K562 (cell line): ENCODE results near the gene GPRIN2. TPM values are rescaled to one million over a fixed set of nuclear protein-coding genes. Genes with fewer than 3 reads are reported as not detected.

Source experiments
- ARID2 ChIP-seq: fragments of 450-650 bp; IDR thresholded peaks from 2 replicates; pipeline ENCODE4 v1.6.1; 2017; ENCODE audit warnings: antibody characterized with exemption, mild to moderate bottlenecking
- ATF7 ChIP-seq: fragments of 450-650 bp; IDR thresholded peaks from 2 replicates; pipeline ENCODE4 v1.7.1; 2014; ENCODE audit warnings: mild to moderate bottlenecking, moderate library complexity
- NEUROD1 ChIP-seq: fragments of 150-350 bp; IDR thresholded peaks from 2 replicates; pipeline ENCODE4 v1.6.1; 2014; ENCODE audit warnings: borderline replicate concordance, low read length, low read depth; ENCODE audit not compliant: partially characterized antibody
- NUFIP1 ChIP-seq: fragments of 450-650 bp; IDR thresholded peaks from 2 replicates; pipeline ENCODE4 v1.6.1; 2018; ENCODE audit not compliant: partially characterized antibody
- POLR2AphosphoS2 ChIP-seq: IDR thresholded peaks from 2 replicates; pipeline ENCODE4 v1.6.1; 2012; ENCODE audit warnings: low read length, improper control_type of control experiment
- RBM39 ChIP-seq: fragments of 200-400 bp; formaldehyde crosslinking; optimal IDR thresholded peaks from 2 replicates; pipeline ENCODE3; 2018; ENCODE audit warnings: low read depth, low read length
- SRSF1 ChIP-seq: fragments of 200-400 bp; formaldehyde crosslinking; IDR thresholded peaks from 2 replicates; pipeline ENCODE4 v1.6.1; 2017; ENCODE audit warnings: mild to moderate bottlenecking, low read depth, low read length, moderate library complexity
- TRIM28 ChIP-seq: fragments of 450-650 bp; IDR thresholded peaks from 2 replicates; pipeline ENCODE4 v1.6.1; 2017
- XRCC3 ChIP-seq: fragments of 450-650 bp; IDR thresholded peaks from 2 replicates; pipeline ENCODE4 v1.6.1; 2017; ENCODE audit warnings: mild to moderate bottlenecking, moderate library complexity
- YBX1 ChIP-seq: fragments of 450-650 bp; IDR thresholded peaks from 2 replicates; pipeline ENCODE4 v1.7.1; 2016; ENCODE audit warnings: mild to moderate bottlenecking
- ZC3H11A ChIP-seq: IDR thresholded peaks from 2 replicates; pipeline ENCODE4 v1.6.1; 2012; ENCODE audit warnings: low read depth, low read length, improper control_type of control experiment
- ZNF121 ChIP-seq: sonication (generic); formaldehyde crosslinking; conservative IDR thresholded peaks from 2 replicates; pipeline ENCODE4 v1.8.0; 2022; ENCODE audit warnings: missing genetic modification reagents
- ZNF239 ChIP-seq: fragments of 250-450 bp; sonication (Bioruptor Pico); IDR thresholded peaks from 2 replicates; pipeline ENCODE4 v1.4.0; 2020; ENCODE audit warnings: mild to moderate bottlenecking
- ZNF24 ChIP-seq: fragments of 450-650 bp; IDR thresholded peaks from 2 replicates; pipeline ENCODE4 v1.6.1; 2016
- ZNF57 ChIP-seq: fragments of 450-650 bp; formaldehyde crosslinking; IDR thresholded peaks from 2 replicates; pipeline ENCODE4 v1.4.0; 2020; ENCODE audit warnings: mild to moderate bottlenecking, moderate library complexity
- ZNF584 ChIP-seq: fragments of 200-800 bp; sonication (Bioruptor generic); IDR thresholded peaks from 2 replicates; pipeline ENCODE4 v1.6.1; 2016; ENCODE audit warnings: low read depth, mild to moderate bottlenecking, missing genetic modification characterization, missing compliant biosample characterization
- polyA plus RNA-seq, 8 experiments: library from polyadenylated mRNA; depleted of rRNA in 4 of 8; stranded (reverse) in 5 of 8; unstranded in 3 of 8; fragments of >200 nt; fragmentation: Nextera tagmentation in 2 of 8; fragmentation: Illumina TruSeq in 1 of 8; extraction: Ambion mirVana in 2 of 8; extraction: Trizol in 1 of 8; gene quantifications; 2 replicates each; pipeline versions ENCODE4 v1.2.1 to v1.2.3, GENCODE V29; 2011 to 2014; ENCODE audit warnings: inconsistent platforms in 1 of 8, missing spikeins in 1 of 8
- total RNA-seq, 7 experiments: library from RNA; depleted of rRNA in 6 of 7; stranded (reverse); fragments of >200 nt in 6 of 7; fragmentation: Illumina TruSeq in 2 of 7; extraction: Trizol in 2 of 7; gene quantifications; 2 replicates each; pipeline versions ENCODE4 v1.2.1 to v1.2.3, GENCODE V29; 2011 to 2021; ENCODE audit warnings: low replicate concordance in 1 of 7
- TF ChIP-seq, protein P1 (sequence below): fragments of 250-450 bp; sonication (Bioruptor Pico); IDR thresholded peaks from 2 replicates; pipeline ENCODE4 v1.4.0; 2020; ENCODE audit warnings: mild to moderate bottlenecking, moderate library complexity
- TF ChIP-seq, protein P2 (sequence below): sonication (generic); formaldehyde crosslinking; IDR thresholded peaks from 2 replicates; pipeline ENCODE4 v1.8.0; 2022; ENCODE audit warnings: mild to moderate bottlenecking, missing genetic modification reagents
- TF ChIP-seq, protein P3 (sequence below): fragments of 450-650 bp; IDR thresholded peaks from 2 replicates; pipeline ENCODE4 v1.6.1; 2016; ENCODE audit warnings: antibody characterized with exemption
- TF ChIP-seq, protein P4 (sequence below): sonication (generic); formaldehyde crosslinking; IDR thresholded peaks from 2 replicates; pipeline ENCODE4 v1.8.1; 2023; ENCODE audit warnings: mild to moderate bottlenecking, missing genetic modification reagents

GPRIN2 gene
- total and polyA plus RNA-seq, 9 of the 15 experiments (the other 6 are each of a cell fraction or from before 2014, with no cell fraction given): not detected

DNA sequence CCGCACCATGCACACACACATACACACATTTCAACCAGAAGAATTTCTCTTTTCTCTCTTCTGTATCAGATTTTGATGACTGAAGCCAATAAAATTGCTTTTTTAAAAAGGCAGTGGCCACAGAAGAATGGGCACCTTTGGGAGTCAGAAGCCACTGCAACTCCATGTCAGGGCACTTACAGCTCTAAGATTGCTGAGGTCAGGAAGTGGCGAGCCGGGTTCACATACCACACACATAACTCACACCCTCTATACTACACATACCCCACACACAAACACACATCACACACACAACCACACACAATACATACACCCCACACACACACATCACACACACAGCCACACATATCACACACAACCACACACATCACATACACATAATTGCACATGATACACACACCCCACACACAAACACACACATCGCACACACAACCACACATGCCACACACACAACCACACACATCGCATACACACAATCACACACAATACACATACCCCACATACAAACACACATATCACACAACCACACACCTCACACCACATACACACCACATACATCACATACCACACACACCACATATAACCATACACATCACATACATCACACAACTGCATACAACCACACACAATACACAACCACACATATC lies 31.2 kb downstream of the GPRIN2 start (continued):
- TF ChIP-seq, protein P1, sequence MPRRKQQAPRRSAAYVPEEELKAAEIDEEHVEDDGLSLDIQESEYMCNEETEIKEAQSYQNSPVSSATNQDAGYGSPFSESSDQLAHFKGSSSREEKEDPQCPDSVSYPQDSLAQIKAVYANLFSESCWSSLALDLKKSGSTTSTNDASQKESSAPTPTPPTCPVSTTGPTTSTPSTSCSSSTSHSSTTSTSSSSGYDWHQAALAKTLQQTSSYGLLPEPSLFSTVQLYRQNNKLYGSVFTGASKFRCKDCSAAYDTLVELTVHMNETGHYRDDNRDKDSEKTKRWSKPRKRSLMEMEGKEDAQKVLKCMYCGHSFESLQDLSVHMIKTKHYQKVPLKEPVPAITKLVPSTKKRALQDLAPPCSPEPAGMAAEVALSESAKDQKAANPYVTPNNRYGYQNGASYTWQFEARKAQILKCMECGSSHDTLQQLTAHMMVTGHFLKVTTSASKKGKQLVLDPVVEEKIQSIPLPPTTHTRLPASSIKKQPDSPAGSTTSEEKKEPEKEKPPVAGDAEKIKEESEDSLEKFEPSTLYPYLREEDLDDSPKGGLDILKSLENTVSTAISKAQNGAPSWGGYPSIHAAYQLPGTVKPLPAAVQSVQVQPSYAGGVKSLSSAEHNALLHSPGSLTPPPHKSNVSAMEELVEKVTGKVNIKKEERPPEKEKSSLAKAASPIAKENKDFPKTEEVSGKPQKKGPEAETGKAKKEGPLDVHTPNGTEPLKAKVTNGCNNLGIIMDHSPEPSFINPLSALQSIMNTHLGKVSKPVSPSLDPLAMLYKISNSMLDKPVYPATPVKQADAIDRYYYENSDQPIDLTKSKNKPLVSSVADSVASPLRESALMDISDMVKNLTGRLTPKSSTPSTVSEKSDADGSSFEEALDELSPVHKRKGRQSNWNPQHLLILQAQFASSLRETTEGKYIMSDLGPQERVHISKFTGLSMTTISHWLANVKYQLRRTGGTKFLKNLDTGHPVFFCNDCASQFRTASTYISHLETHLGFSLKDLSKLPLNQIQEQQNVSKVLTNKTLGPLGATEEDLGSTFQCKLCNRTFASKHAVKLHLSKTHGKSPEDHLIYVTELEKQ (CRISPR knock-in tag): no peak
- TF ChIP-seq, protein P2, sequence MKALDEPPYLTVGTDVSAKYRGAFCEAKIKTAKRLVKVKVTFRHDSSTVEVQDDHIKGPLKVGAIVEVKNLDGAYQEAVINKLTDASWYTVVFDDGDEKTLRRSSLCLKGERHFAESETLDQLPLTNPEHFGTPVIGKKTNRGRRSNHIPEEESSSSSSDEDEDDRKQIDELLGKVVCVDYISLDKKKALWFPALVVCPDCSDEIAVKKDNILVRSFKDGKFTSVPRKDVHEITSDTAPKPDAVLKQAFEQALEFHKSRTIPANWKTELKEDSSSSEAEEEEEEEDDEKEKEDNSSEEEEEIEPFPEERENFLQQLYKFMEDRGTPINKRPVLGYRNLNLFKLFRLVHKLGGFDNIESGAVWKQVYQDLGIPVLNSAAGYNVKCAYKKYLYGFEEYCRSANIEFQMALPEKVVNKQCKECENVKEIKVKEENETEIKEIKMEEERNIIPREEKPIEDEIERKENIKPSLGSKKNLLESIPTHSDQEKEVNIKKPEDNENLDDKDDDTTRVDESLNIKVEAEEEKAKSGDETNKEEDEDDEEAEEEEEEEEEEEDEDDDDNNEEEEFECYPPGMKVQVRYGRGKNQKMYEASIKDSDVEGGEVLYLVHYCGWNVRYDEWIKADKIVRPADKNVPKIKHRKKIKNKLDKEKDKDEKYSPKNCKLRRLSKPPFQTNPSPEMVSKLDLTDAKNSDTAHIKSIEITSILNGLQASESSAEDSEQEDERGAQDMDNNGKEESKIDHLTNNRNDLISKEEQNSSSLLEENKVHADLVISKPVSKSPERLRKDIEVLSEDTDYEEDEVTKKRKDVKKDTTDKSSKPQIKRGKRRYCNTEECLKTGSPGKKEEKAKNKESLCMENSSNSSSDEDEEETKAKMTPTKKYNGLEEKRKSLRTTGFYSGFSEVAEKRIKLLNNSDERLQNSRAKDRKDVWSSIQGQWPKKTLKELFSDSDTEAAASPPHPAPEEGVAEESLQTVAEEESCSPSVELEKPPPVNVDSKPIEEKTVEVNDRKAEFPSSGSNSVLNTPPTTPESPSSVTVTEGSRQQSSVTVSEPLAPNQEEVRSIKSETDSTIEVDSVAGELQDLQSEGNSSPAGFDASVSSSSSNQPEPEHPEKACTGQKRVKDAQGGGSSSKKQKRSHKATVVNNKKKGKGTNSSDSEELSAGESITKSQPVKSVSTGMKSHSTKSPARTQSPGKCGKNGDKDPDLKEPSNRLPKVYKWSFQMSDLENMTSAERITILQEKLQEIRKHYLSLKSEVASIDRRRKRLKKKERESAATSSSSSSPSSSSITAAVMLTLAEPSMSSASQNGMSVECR (CRISPR knock-in tag): no peak
- TF ChIP-seq YBX1: peak; percentile 88
- TF ChIP-seq ATF7: no peak
- no peak for TF ChIP-seq ZNF584 (CRISPR knock-in tag)
- 0 out of 2 replicates have a peak, but pooled peaks have one; percentile 10 for TF ChIP-seq ZNF24
- peak; percentile 41 for TF ChIP-seq NUFIP1
- no peak for TF ChIP-seq TRIM28
- TF ChIP-seq, protein P3, sequence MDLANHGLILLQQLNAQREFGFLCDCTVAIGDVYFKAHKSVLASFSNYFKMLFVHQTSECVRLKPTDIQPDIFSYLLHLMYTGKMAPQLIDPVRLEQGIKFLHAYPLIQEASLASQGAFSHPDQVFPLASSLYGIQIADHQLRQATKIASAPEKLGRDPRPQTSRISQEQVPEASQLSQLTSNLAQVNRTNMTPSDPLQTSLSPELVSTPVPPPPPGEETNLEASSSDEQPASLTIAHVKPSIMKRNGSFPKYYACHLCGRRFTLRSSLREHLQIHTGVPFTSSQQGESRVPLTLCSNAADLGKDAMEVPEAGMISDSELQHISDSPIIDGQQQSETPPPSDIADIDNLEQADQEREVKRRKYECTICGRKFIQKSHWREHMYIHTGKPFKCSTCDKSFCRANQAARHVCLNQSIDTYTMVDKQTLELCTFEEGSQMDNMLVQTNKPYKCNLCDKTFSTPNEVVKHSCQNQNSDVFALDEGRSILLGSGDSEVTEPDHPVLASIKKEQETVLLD: peak; percentile 35; the same call in 1 of the 2 replicates
- no peak; the same call in 1 of the 2 replicates for TF ChIP-seq ARID2
- TF ChIP-seq SRSF1: no peak
- no peak for TF ChIP-seq POLR2AphosphoS2
- TF ChIP-seq ZNF57 (CRISPR knock-in tag): no peak
- no peak for TF ChIP-seq NEUROD1
- TF ChIP-seq, protein P4, sequence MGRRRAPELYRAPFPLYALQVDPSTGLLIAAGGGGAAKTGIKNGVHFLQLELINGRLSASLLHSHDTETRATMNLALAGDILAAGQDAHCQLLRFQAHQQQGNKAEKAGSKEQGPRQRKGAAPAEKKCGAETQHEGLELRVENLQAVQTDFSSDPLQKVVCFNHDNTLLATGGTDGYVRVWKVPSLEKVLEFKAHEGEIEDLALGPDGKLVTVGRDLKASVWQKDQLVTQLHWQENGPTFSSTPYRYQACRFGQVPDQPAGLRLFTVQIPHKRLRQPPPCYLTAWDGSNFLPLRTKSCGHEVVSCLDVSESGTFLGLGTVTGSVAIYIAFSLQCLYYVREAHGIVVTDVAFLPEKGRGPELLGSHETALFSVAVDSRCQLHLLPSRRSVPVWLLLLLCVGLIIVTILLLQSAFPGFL (CRISPR knock-in tag): no peak
- TF ChIP-seq RBM39: peak; percentile 19
- TF ChIP-seq ZNF121 (CRISPR knock-in tag): no peak
- no peak for TF ChIP-seq XRCC3
- TF ChIP-seq ZNF239 (CRISPR knock-in tag): no peak
- no peak for TF ChIP-seq ZC3H11A
